HCT116 (cell line): ENCODE measurements around the gene CXorf65. TPM values are rescaled to one million over a fixed set of nuclear protein-coding genes. Genes with fewer than 3 reads are reported as not detected.

Experiments
- ATAC-seq: fragments of 200-7000 bp; cut with Tn5 transposase; 2 replicates; pipeline ENCODE4 v1.9.1; 2020; ENCODE audit warnings: mild to moderate bottlenecking, moderate library complexity
- BruUV-seq: library from RNA; stranded (reverse); fragments of 400-500 nt; replicated peaks from 2 replicates; lab custom pipeline; 2021; lab: Mats Ljungman, UMichigan
- CTCF ChIA-PET: fragments of 300-600 bp; sonication (Branson Sonifier 250); formaldehyde crosslinking; loops from one replicate; lab custom pipeline; 2021; ENCODE audit warnings: antibody characterized with exemption; lab: Charles Lee
- POLR2A ChIA-PET: fragments of 300-600, 350-600 bp; sonication (Branson Sonifier 250); formaldehyde crosslinking; loops from one replicate; lab custom pipeline; 2021; ENCODE audit warnings: antibody characterized with exemption; lab: Charles Lee
- RAD21 ChIA-PET, 2 experiments: fragments of 300-600 bp; sonication (Branson Sonifier 250); formaldehyde crosslinking; loops; one replicate each; lab custom pipeline; 2023; ENCODE audit warnings: low total read pairs in 2 of 2; ENCODE audit not compliant: uncharacterized antibody in 2 of 2, unreplicated experiment in 2 of 2, low non-redundant PET in 1 of 2; lab: Charles Lee
- DNase-seq: peaks from one replicate; pipeline ENCODE4 v3.0.0-alpha.2; 2010; ENCODE audit warnings: low read depth, low spot score
- H2AFZ ChIP-seq: fragments of 200-600 bp; shearing (Covaris generic), sonication (generic); 2 replicates; pipeline ENCODE4 v1.6.1; 2017; ENCODE audit warnings: low read depth, mixed run types, mixed read lengths, antibody characterized with exemption, low read length; ENCODE audit not compliant: poor library complexity, severe bottlenecking
- H3K27ac ChIP-seq: 2 replicates; pipeline ENCODE4 v1.5.1; 2012; ENCODE audit warnings: low read depth, low read length
- H3K27me3 ChIP-seq: fragments of 200-600 bp; sonication (generic); 2 replicates; pipeline ENCODE4 v1.6.1; 2016; ENCODE audit warnings: mixed run types, low read length, mixed read lengths; ENCODE audit not compliant: insufficient read depth
- H3K36me3 ChIP-seq, 2 experiments: fragments of 200-500 bp in 1 of 2; fragments of 200-600 bp in 1 of 2; sonication (Bioruptor generic) in 1 of 2; sonication (generic) in 1 of 2; 2 replicates each; pipeline versions ENCODE4 v1.5.1 to v1.6.1; 2014 to 2016; ENCODE audit warnings: low read length in 2 of 2, inconsistent platforms in 1 of 2, mixed read lengths in 1 of 2, mixed run types in 1 of 2; ENCODE audit not compliant: insufficient read depth in 2 of 2, control insufficient read depth in 1 of 2
- H3K4me1 ChIP-seq, 2 experiments: fragments of 200-600 bp in 1 of 2; sonication (generic) in 1 of 2; 2 replicates each; pipeline versions ENCODE4 v1.5.1 to v1.6.1; 2012 to 2017; ENCODE audit warnings: low read length in 2 of 2, inconsistent platforms in 1 of 2, mild to moderate bottlenecking in 1 of 2, mixed read lengths in 1 of 2, mixed run types in 1 of 2, moderate library complexity in 1 of 2; ENCODE audit not compliant: insufficient read depth in 2 of 2, control insufficient read depth in 1 of 2
- H3K4me2 ChIP-seq: fragments of 200-600 bp; sonication (generic); 2 replicates; pipeline ENCODE4 v1.6.1; 2017; ENCODE audit warnings: mixed run types, low read length, mixed read lengths
- H3K4me3 ChIP-seq, 2 experiments: fragments of 200-600 bp in 1 of 2; sonication (generic) in 1 of 2; replicated peaks in 1 of 2; 2 replicates each; pipeline ENCODE4 v1.5.1; 2011 to 2016; ENCODE audit warnings: low read length in 2 of 2, control low read depth in 1 of 2, low read depth in 1 of 2, mild to moderate bottlenecking in 1 of 2, mixed read lengths in 1 of 2, mixed run types in 1 of 2
- H3K79me2 ChIP-seq: fragments of 200-600 bp; sonication (generic); 2 replicates; pipeline ENCODE4 v1.6.1; 2017; ENCODE audit warnings: mild to moderate bottlenecking, mixed run types, low read length, moderate library complexity, mixed read lengths; ENCODE audit not compliant: insufficient read depth
- H3K9ac ChIP-seq: fragments of 200-600 bp; sonication (generic); 2 replicates; pipeline ENCODE4 v1.6.1; 2016; ENCODE audit warnings: low read length, mixed read lengths
- H3K9me2 ChIP-seq: fragments of 200-600 bp; sonication (generic), shearing (Covaris generic); 2 replicates; pipeline ENCODE4 v1.6.1; 2017; ENCODE audit warnings: mixed run types, mild to moderate bottlenecking, moderate library complexity; ENCODE audit not compliant: insufficient read depth
- H3K9me3 ChIP-seq, 2 experiments: fragments of 200-500 bp in 1 of 2; fragments of 200-600 bp in 1 of 2; sonication (Bioruptor generic) in 1 of 2; sonication (generic) in 1 of 2; 2 replicates each; pipeline ENCODE4 v1.6.1; 2014 to 2017; ENCODE audit warnings: low read length in 2 of 2, mixed read lengths in 2 of 2, inconsistent platforms in 1 of 2, low read depth in 1 of 2, mild to moderate bottlenecking in 1 of 2, mixed run types in 1 of 2, moderate library complexity in 1 of 2; ENCODE audit not compliant: control insufficient read depth in 1 of 2, insufficient read depth in 1 of 2
- H4K20me1 ChIP-seq: fragments of 200-600 bp; sonication (generic), shearing (Covaris generic); 2 replicates; pipeline ENCODE4 v1.6.1; 2017; ENCODE audit warnings: mixed run types, mild to moderate bottlenecking, moderate library complexity; ENCODE audit not compliant: insufficient read depth
- RAD21 ChIP-seq: IDR thresholded peaks from 2 replicates; pipeline ENCODE4 v1.6.1; 2012; ENCODE audit warnings: low read depth, mild to moderate bottlenecking
- TCF7L2 ChIP-seq: IDR thresholded peaks from 2 replicates; pipeline ENCODE4 v1.7.0; 2011; ENCODE audit warnings: borderline replicate concordance, inconsistent platforms; ENCODE audit not compliant: insufficient read depth, insufficient read length; ENCODE audit errors: extremely low read depth
- intact Hi-C: fragments of 100-400 bp; cut with micrococcal nuclease; formaldehyde crosslinking; loops from 2 replicates; pipeline ENCODE4 v1.10.0; 2022
- total RNA-seq: library from RNA; stranded (reverse); gene quantifications from one replicate; pipeline ENCODE4 v1.2.1, GENCODE V29; 2021; ENCODE audit not compliant: unreplicated experiment
- TF ChIP-seq, protein P1 (sequence below), 3 experiments: fragments of 200-600 bp in 1 of 3; sonication (generic) in 1 of 3; IDR thresholded peaks in 2 of 3; conservative IDR thresholded peaks in 1 of 3; 2 replicates each; pipeline ENCODE4 v1.5.1; 2012 to 2017; ENCODE audit warnings: low read depth in 2 of 3, low read length in 2 of 3, antibody characterized with exemption in 1 of 3, borderline replicate concordance in 1 of 3, control low read depth in 1 of 3, mild to moderate bottlenecking in 1 of 3, mixed read lengths in 1 of 3, mixed run types in 1 of 3, moderate library complexity in 1 of 3; ENCODE audit not compliant: insufficient read depth in 1 of 3

CXorf65 gene
- total RNA-seq, 1 experiment from 2014 or later, result not detected

DNA sequence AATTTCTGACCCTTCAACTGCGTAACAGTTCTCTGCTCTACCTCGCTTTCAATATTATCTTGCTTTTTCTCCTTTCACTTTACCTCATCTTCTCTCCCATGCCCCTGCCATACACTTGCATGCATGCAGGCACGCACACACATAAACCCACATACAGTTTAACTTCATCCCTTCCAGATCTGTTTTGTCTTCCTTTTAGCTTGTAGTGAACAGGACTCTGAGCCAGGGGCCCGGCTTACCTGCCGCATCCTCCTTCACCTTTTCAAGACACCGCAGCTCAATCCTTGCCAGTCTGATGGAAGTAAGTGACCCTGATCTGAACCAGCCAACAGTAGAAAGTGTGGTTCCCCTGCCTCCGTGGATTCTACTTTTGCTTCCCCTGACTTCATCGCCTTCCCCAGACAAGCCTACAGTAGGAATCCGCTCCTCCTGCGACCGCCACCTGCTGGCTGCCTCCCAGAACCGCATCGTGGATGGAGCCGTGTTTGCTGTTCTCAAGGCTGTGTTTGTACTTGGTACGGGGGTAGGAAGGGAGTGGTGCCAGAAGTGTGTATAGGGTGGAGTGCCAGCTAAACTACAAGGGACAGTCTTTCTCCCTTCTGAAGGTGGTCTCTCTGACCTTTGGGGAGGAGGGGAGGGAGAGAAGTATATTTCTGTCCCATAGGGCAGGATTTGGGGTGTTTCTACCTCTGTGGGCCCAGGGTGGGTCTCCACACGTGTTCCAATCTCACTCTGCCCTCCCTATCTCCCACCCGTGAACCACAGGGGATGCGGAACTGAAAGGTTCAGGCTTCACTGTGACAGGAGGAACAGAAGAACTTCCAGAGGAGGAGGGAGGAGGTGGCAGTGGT, 22.6 kb upstream of the CXorf65 start:
- H3K79me2 ChIP-seq, result no peaks in the 10 kb centered on the region
- no peaks in the 10 kb centered on the region for H3K9me2 ChIP-seq
- intact Hi-C loops, result no loop called here
- peaks cover 0 to 6% of the 10 kb centered on the region in 2 experiments; a peak in 3 of 4 replicates for H3K36me3 ChIP-seq
- CTCF ChIA-PET, result interaction anchor here (1.0 kb wide), 1 partner anchor 10 kb away, joined by 3 read pairs; the partner anchor contains the start of gene MED12
- DNase-seq, result no peak
- POLR2A ChIA-PET, result no interaction called here
- BruUV-seq, result no TSS peak
- RAD21 ChIA-PET, result no interaction called here
- TF ChIP-seq, protein P1, sequence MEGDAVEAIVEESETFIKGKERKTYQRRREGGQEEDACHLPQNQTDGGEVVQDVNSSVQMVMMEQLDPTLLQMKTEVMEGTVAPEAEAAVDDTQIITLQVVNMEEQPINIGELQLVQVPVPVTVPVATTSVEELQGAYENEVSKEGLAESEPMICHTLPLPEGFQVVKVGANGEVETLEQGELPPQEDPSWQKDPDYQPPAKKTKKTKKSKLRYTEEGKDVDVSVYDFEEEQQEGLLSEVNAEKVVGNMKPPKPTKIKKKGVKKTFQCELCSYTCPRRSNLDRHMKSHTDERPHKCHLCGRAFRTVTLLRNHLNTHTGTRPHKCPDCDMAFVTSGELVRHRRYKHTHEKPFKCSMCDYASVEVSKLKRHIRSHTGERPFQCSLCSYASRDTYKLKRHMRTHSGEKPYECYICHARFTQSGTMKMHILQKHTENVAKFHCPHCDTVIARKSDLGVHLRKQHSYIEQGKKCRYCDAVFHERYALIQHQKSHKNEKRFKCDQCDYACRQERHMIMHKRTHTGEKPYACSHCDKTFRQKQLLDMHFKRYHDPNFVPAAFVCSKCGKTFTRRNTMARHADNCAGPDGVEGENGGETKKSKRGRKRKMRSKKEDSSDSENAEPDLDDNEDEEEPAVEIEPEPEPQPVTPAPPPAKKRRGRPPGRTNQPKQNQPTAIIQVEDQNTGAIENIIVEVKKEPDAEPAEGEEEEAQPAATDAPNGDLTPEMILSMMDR (IDR thresholded peaks at IDR 0.05 in 2 of 3, conservative IDR thresholded peaks at IDR 0.05 in 1 of 3; ENCODE audit: borderline replicate concordance in 1 of 3, insufficient read depth in 1 of 3, low read depth in 2 of 3, low read length in 2 of 3), result peak; percentile 34 to 75 (median 73); a peak in 5 of 6 replicates
- TF ChIP-seq RAD21 (peak; percentile 53), TCF7L2 (no peak)
- no peak overlapping the region for H3K4me2 ChIP-seq
- no peak overlapping the region for H3K4me3 ChIP-seq
- no peak overlapping the region for H3K9ac ChIP-seq
- H3K4me1 ChIP-seq, result no peaks in the 10 kb centered on the region
- H4K20me1 ChIP-seq, result no peaks in the 10 kb centered on the region
- no peak overlapping the region for H2AFZ ChIP-seq
- H3K9me3 ChIP-seq, result no peaks in the 10 kb centered on the region
- no peak overlapping the region for H3K27ac ChIP-seq
- ATAC-seq, result peak; percentile 91
- H3K27me3 ChIP-seq, result no peaks in the 10 kb centered on the region
